HL-60 (cell line): ENCODE measurements around the gene ALDOB.

Source experiments
- GABPA ChIP-seq: IDR thresholded peaks from 2 replicates; pipeline ENCODE4 v1.6.1; 2012; ENCODE audit warnings: low read depth
- POLR2AphosphoS5 ChIP-seq: IDR thresholded peaks from 2 replicates; pipeline ENCODE4 v1.6.1; 2012; ENCODE audit warnings: low read depth
- SPI1 ChIP-seq: IDR thresholded peaks from 2 replicates; pipeline ENCODE4 v1.6.1; 2012; ENCODE audit warnings: low read depth, mild to moderate bottlenecking, borderline replicate concordance
- TF ChIP-seq, protein P1 (sequence below): IDR thresholded peaks from one replicate; pipeline ENCODE4 v1.5.1; 2011; ENCODE audit warnings: low read length, control low read depth, inconsistent platforms; ENCODE audit not compliant: insufficient read depth
- TF ChIP-seq, protein P2 (sequence below): IDR thresholded peaks from 2 replicates; pipeline ENCODE4 v1.6.1; 2012; ENCODE audit warnings: low read depth; ENCODE audit not compliant: insufficient replicate concordance

GRCh38 chr9:101442318-101442717 lies 6.7 kb upstream of the ALDOB start:
- TF ChIP-seq, protein P1, sequence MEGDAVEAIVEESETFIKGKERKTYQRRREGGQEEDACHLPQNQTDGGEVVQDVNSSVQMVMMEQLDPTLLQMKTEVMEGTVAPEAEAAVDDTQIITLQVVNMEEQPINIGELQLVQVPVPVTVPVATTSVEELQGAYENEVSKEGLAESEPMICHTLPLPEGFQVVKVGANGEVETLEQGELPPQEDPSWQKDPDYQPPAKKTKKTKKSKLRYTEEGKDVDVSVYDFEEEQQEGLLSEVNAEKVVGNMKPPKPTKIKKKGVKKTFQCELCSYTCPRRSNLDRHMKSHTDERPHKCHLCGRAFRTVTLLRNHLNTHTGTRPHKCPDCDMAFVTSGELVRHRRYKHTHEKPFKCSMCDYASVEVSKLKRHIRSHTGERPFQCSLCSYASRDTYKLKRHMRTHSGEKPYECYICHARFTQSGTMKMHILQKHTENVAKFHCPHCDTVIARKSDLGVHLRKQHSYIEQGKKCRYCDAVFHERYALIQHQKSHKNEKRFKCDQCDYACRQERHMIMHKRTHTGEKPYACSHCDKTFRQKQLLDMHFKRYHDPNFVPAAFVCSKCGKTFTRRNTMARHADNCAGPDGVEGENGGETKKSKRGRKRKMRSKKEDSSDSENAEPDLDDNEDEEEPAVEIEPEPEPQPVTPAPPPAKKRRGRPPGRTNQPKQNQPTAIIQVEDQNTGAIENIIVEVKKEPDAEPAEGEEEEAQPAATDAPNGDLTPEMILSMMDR = no peak
- TF ChIP-seq POLR2AphosphoS5 = no peak
- TF ChIP-seq, protein P2, sequence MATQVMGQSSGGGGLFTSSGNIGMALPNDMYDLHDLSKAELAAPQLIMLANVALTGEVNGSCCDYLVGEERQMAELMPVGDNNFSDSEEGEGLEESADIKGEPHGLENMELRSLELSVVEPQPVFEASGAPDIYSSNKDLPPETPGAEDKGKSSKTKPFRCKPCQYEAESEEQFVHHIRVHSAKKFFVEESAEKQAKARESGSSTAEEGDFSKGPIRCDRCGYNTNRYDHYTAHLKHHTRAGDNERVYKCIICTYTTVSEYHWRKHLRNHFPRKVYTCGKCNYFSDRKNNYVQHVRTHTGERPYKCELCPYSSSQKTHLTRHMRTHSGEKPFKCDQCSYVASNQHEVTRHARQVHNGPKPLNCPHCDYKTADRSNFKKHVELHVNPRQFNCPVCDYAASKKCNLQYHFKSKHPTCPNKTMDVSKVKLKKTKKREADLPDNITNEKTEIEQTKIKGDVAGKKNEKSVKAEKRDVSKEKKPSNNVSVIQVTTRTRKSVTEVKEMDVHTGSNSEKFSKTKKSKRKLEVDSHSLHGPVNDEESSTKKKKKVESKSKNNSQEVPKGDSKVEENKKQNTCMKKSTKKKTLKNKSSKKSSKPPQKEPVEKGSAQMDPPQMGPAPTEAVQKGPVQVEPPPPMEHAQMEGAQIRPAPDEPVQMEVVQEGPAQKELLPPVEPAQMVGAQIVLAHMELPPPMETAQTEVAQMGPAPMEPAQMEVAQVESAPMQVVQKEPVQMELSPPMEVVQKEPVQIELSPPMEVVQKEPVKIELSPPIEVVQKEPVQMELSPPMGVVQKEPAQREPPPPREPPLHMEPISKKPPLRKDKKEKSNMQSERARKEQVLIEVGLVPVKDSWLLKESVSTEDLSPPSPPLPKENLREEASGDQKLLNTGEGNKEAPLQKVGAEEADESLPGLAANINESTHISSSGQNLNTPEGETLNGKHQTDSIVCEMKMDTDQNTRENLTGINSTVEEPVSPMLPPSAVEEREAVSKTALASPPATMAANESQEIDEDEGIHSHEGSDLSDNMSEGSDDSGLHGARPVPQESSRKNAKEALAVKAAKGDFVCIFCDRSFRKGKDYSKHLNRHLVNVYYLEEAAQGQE = no peak
- no peak for TF ChIP-seq GABPA
- no peak for TF ChIP-seq SPI1
